ENCODE measurements around the gene GGT6.
"Not testable (repeated sequence)": the region's sequence is repeated elsewhere in the genome, so short reads cannot be mapped to it uniquely, and the experiment has no call there.

GGT6 gene

GRCh38 chr17:4560421-4560820 is at the start of gene GGT6:
Gene GGT6, minus strand, starts transcription at chr17:4560577. Its CDS starts 56 bp downstream, at chr17:4560521.
- H3K4me3 ChIP-seq (ENCODE audit: low read depth, low read length): no peak within 1 kb of the TSS

GRCh38 chr17:4610162-4610561 is 49.8 kb upstream of the GGT6 start:
- no peak overlapping the region for H3K4me3 ChIP-seq (ENCODE audit: low read depth, low read length)

- H3K4me3 ChIP-seq (ENCODE audit: low read depth, low read length): no peak overlapping the region
These were observed 49.4 kb upstream of the GGT6 start for GRCh38 chr17:4609761-4610160.

GRCh38 chr17:4607773-4608187 is 47.4 kb upstream of the GGT6 start:
- H3K4me3 ChIP-seq (ENCODE audit: low read depth, low read length): no peak overlapping the region

- no peak overlapping the region for H3K4me3 ChIP-seq (ENCODE audit: low read depth, low read length)
These were observed 46.9 kb upstream of the GGT6 start for GRCh38 chr17:4607261-4607741.

- H3K4me3 ChIP-seq (ENCODE audit: low read depth, low read length): no peak overlapping the region
These were observed 45.4 kb upstream of the GGT6 start for GRCh38 chr17:4605826-4606225.

- not testable (repeated sequence) for H3K4me3 ChIP-seq (ENCODE audit: low read depth, low read length)
These were observed 44.4 kb upstream of the GGT6 start for GRCh38 chr17:4604736-4605135.

GRCh38 chr17:4604111-4604644 is 43.8 kb upstream of the GGT6 start:
- no peak overlapping the region for H3K4me3 ChIP-seq (ENCODE audit: low read depth, low read length)

- H3K4me3 ChIP-seq (ENCODE audit: low read depth, low read length): no peak overlapping the region
These were observed 41.7 kb upstream of the GGT6 start for GRCh38 chr17:4602041-4602440.

- H3K4me3 ChIP-seq (ENCODE audit: low read depth, low read length): no peak overlapping the region
These were observed 40.9 kb upstream of the GGT6 start for GRCh38 chr17:4601326-4601725.

GRCh38 chr17:4600563-4600962 is 40.2 kb upstream of the GGT6 start:
- H3K4me3 ChIP-seq (ENCODE audit: low read depth, low read length): no peak overlapping the region

GRCh38 chr17:4599505-4600281 is 39.3 kb upstream of the GGT6 start:
- H3K4me3 ChIP-seq (ENCODE audit: low read depth, low read length): no peak overlapping the region

GRCh38 chr17:4598776-4599504 is 38.6 kb upstream of the GGT6 start:
- H3K4me3 ChIP-seq (ENCODE audit: low read depth, low read length): no peak overlapping the region

GRCh38 chr17:4597975-4598374 is 37.6 kb upstream of the GGT6 start:
- no peak overlapping the region for H3K4me3 ChIP-seq (ENCODE audit: low read depth, low read length)

- H3K4me3 ChIP-seq (ENCODE audit: low read depth, low read length): no peak overlapping the region
These were observed 36.4 kb upstream of the GGT6 start for GRCh38 chr17:4596636-4597380.

GRCh38 chr17:4595685-4596342 is 35.4 kb upstream of the GGT6 start:
- not testable (repeated sequence) for H3K4me3 ChIP-seq (ENCODE audit: low read depth, low read length)

- no peak overlapping the region for H3K4me3 ChIP-seq (ENCODE audit: low read depth, low read length)
These were observed 34.7 kb upstream of the GGT6 start for GRCh38 chr17:4594931-4595684.

GRCh38 chr17:4594406-4594805 is 34.0 kb upstream of the GGT6 start:
- H3K4me3 ChIP-seq (ENCODE audit: low read depth, low read length): no peak overlapping the region

GRCh38 chr17:4593021-4593421 is 32.6 kb upstream of the GGT6 start:
- no peak overlapping the region for H3K4me3 ChIP-seq (ENCODE audit: low read depth, low read length)

Data from iPS-11a (cell line).